GM13977 (cell line): ENCODE measurements around the gene MAJIN.
"Not testable (repeated sequence)": the region's sequence is repeated elsewhere in the genome, so short reads cannot be mapped to it uniquely, and the experiment has no call there.

Source experiments
- DNase-seq: peaks from one replicate; pipeline ENCODE4 v3.0.0; 2012; ENCODE audit warnings: low spot score
- in situ Hi-C: fragments of 300-500 bp; cut with MboI; formaldehyde crosslinking; loops from one replicate; pipeline ENCODE4 v1.12.0; 2022; ENCODE audit warnings: low sequenced_read_pairs, low pct_unique_long_range_greater_than_20kb, mixed read lengths, inconsistent platforms; ENCODE audit not compliant: unreplicated experiment
- TF ChIP-seq, protein P1 (sequence below): IDR thresholded peaks from 2 replicates; pipeline ENCODE4 v1.5.1; 2012; ENCODE audit warnings: mild to moderate bottlenecking, control low read depth; ENCODE audit not compliant: insufficient read depth; ENCODE audit errors: extremely low read depth, missing control alignments

MAJIN gene

DNA sequence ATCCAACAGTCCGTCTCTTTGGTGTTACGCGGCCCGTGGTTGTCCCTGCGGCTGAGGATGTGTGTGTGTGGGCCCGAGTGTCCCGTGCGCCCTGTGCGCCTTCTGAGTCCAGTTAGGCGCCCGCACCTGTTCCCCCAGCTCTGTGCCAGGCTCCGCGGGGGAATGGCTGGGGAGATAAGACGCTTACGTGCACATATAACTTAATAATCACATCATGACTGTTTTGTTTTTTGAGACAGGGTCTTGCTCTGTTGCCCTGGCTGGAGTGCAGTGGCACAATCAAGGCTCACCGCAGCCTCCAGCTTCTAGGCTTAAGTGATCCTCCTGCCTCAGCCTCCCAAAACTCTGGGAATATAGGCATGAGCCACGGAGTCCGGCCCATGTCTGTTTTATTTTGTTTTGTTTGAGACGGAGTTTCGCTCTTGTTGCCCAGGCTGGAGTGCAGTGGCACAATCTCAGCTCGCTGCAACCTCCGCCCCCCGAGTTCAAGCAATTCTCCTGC lies 42.9 kb upstream of the MAJIN start:
- TF ChIP-seq, protein P1, sequence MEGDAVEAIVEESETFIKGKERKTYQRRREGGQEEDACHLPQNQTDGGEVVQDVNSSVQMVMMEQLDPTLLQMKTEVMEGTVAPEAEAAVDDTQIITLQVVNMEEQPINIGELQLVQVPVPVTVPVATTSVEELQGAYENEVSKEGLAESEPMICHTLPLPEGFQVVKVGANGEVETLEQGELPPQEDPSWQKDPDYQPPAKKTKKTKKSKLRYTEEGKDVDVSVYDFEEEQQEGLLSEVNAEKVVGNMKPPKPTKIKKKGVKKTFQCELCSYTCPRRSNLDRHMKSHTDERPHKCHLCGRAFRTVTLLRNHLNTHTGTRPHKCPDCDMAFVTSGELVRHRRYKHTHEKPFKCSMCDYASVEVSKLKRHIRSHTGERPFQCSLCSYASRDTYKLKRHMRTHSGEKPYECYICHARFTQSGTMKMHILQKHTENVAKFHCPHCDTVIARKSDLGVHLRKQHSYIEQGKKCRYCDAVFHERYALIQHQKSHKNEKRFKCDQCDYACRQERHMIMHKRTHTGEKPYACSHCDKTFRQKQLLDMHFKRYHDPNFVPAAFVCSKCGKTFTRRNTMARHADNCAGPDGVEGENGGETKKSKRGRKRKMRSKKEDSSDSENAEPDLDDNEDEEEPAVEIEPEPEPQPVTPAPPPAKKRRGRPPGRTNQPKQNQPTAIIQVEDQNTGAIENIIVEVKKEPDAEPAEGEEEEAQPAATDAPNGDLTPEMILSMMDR: no peak
- DNase-seq: no peak
- in situ Hi-C loops: no loop called here

GRCh38 chr11:65013888-65014725 lies 42.2 kb upstream of the MAJIN start, which contains the start of gene ARL2:
Gene ARL2 (plus strand): TSS chr11:65014160. CDS start chr11:65014208, 48 bp downstream.
- peak; percentile 97 for DNase-seq

GRCh38 chr11:65013130-65013887 lies 41.4 kb upstream of the MAJIN start:
- in situ Hi-C loops: no loop called here
- TF ChIP-seq, protein P1: peak; percentile 90
- DNase-seq: peak; percentile 96

More at GRCh38 chr11:65013888-65014725, 42.2 kb upstream of the MAJIN start, which contains the start of gene ARL2:
- TF ChIP-seq, protein P1: peak; percentile 91
- in situ Hi-C loops: no loop called here

GRCh38 chr11:65008873-65009272 lies 37.0 kb upstream of the MAJIN start:
- in situ Hi-C loops: no loop called here
- TF ChIP-seq, protein P1: no peak
- no peak for DNase-seq

GRCh38 chr11:65008016-65008415 lies 36.1 kb upstream of the MAJIN start:
- TF ChIP-seq, protein P1: no peak
- in situ Hi-C loops: no loop called here
- no peak for DNase-seq

- in situ Hi-C loops, DNase-seq: not testable (repeated sequence)
Observed at GRCh38 chr11:65003968-65004367, 32.1 kb upstream of the MAJIN start.
